ENCODE results near the gene PPM1F. TPM values are rescaled to one million over a fixed set of nuclear protein-coding genes. Genes with fewer than 3 reads are reported as not detected.

PPM1F gene
- total RNA-seq, 1 experiment from 2014 or later: 65.1 TPM

GRCh38 chr22:21980547-21980946 lies 27.9 kb upstream of the PPM1F start:
- in situ Hi-C loops (cut with HindIII; ENCODE audit: low pct_unique_long_range_greater_than_20kb, low sequenced_read_pairs): no loop called here
- DNase-seq (ENCODE audit: low read depth, low spot score): no peak

- in situ Hi-C loops (cut with HindIII; ENCODE audit: low pct_unique_long_range_greater_than_20kb, low sequenced_read_pairs): no loop called here
- no peak for DNase-seq (ENCODE audit: low read depth, low spot score)
Measured at GRCh38 chr22:21978564-21979386, 26.1 kb upstream of the PPM1F start.

- in situ Hi-C loops (cut with HindIII; ENCODE audit: low pct_unique_long_range_greater_than_20kb, low sequenced_read_pairs): no loop called here
Measured at GRCh38 chr22:21977814-21978213, 25.2 kb upstream of the PPM1F start.

GRCh38 chr22:21975854-21976345 lies 23.3 kb upstream of the PPM1F start:
- in situ Hi-C loops (cut with HindIII; ENCODE audit: low pct_unique_long_range_greater_than_20kb, low sequenced_read_pairs): no loop called here
- no peak for DNase-seq (ENCODE audit: low read depth, low spot score)

More at GRCh38 chr22:21977814-21978213, 25.2 kb upstream of the PPM1F start:
- DNase-seq (ENCODE audit: low read depth, low spot score): no peak

GRCh38 chr22:21975273-21975672 lies 22.6 kb upstream of the PPM1F start:
- DNase-seq (ENCODE audit: low read depth, low spot score): no peak
- in situ Hi-C loops (cut with HindIII; ENCODE audit: low pct_unique_long_range_greater_than_20kb, low sequenced_read_pairs): no loop called here

GRCh38 chr22:21974058-21974649 lies 21.5 kb upstream of the PPM1F start:
- no peak for DNase-seq (ENCODE audit: low read depth, low spot score)
- in situ Hi-C loops (cut with HindIII; ENCODE audit: low pct_unique_long_range_greater_than_20kb, low sequenced_read_pairs): no loop called here

GRCh38 chr22:21972806-21973205 lies 20.2 kb upstream of the PPM1F start:
- in situ Hi-C loops (cut with HindIII; ENCODE audit: low pct_unique_long_range_greater_than_20kb, low sequenced_read_pairs): no loop called here
- DNase-seq (ENCODE audit: low read depth, low spot score): no peak

GRCh38 chr22:21972293-21972779 lies 19.7 kb upstream of the PPM1F start:
- in situ Hi-C loops (cut with HindIII; ENCODE audit: low pct_unique_long_range_greater_than_20kb, low sequenced_read_pairs): no loop called here
- DNase-seq (ENCODE audit: low read depth, low spot score): peak; percentile 62

- no peak for DNase-seq (ENCODE audit: low read depth, low spot score)
- in situ Hi-C loops (cut with HindIII; ENCODE audit: low pct_unique_long_range_greater_than_20kb, low sequenced_read_pairs): no loop called here
Measured at GRCh38 chr22:21971858-21972275, 19.2 kb upstream of the PPM1F start.

GRCh38 chr22:21970800-21971617 lies 18.4 kb upstream of the PPM1F start:
- no peak for DNase-seq (ENCODE audit: low read depth, low spot score)
- in situ Hi-C loops (cut with HindIII; ENCODE audit: low pct_unique_long_range_greater_than_20kb, low sequenced_read_pairs): no loop called here

GRCh38 chr22:21970037-21970799 lies 17.6 kb upstream of the PPM1F start:
- no peak for DNase-seq (ENCODE audit: low read depth, low spot score)
- in situ Hi-C loops (cut with HindIII; ENCODE audit: low pct_unique_long_range_greater_than_20kb, low sequenced_read_pairs): no loop called here

- in situ Hi-C loops (cut with HindIII; ENCODE audit: low pct_unique_long_range_greater_than_20kb, low sequenced_read_pairs): no loop called here
- no peak for DNase-seq (ENCODE audit: low read depth, low spot score)
Measured at GRCh38 chr22:21968452-21969129, 15.9 kb upstream of the PPM1F start.

- no peak for DNase-seq (ENCODE audit: low read depth, low spot score)
- in situ Hi-C loops (cut with HindIII; ENCODE audit: low pct_unique_long_range_greater_than_20kb, low sequenced_read_pairs): no loop called here
Measured at GRCh38 chr22:21967693-21968271, 15.1 kb upstream of the PPM1F start.

GRCh38 chr22:21966643-21967516 lies 14.2 kb upstream of the PPM1F start:
- DNase-seq (ENCODE audit: low read depth, low spot score): no peak
- in situ Hi-C loops (cut with HindIII; ENCODE audit: low pct_unique_long_range_greater_than_20kb, low sequenced_read_pairs): no loop called here

GRCh38 chr22:21965762-21966288 lies 13.2 kb upstream of the PPM1F start:
- in situ Hi-C loops (cut with HindIII; ENCODE audit: low pct_unique_long_range_greater_than_20kb, low sequenced_read_pairs): no loop called here
- DNase-seq (ENCODE audit: low read depth, low spot score): no peak
